Measurements from ENCODE around the gene CHRNA7. TPM values are rescaled to one million over a fixed set of nuclear protein-coding genes. Genes with fewer than 3 reads are reported as not detected.

CHRNA7 gene
- 0.26 and 0.63 TPM in 2 replicates for total RNA-seq (2014; rRNA removed)
- 1.0 TPM for polyA plus RNA-seq (2012)

GRCh38 chr15:32029862-32030781 is at the start of gene CHRNA7:
CHRNA7 (plus strand) TSS chr15:32030515; CDS start chr15:32030595, 80 bp downstream.
- DNase-seq (ENCODE audit: low read depth) = no peak

GRCh38 chr15:31985607-31986006 is 44.7 kb upstream of the CHRNA7 start:
- DNase-seq (ENCODE audit: low read depth) = no peak

GRCh38 chr15:31993062-31993461 is 37.3 kb upstream of the CHRNA7 start:
- DNase-seq (ENCODE audit: low read depth) = no peak

GRCh38 chr15:31997711-31998110 is 32.6 kb upstream of the CHRNA7 start:
- DNase-seq (ENCODE audit: low read depth) = no peak

GRCh38 chr15:32003558-32003957 is 26.8 kb upstream of the CHRNA7 start:
- DNase-seq (ENCODE audit: low read depth) = no peak

DNA sequence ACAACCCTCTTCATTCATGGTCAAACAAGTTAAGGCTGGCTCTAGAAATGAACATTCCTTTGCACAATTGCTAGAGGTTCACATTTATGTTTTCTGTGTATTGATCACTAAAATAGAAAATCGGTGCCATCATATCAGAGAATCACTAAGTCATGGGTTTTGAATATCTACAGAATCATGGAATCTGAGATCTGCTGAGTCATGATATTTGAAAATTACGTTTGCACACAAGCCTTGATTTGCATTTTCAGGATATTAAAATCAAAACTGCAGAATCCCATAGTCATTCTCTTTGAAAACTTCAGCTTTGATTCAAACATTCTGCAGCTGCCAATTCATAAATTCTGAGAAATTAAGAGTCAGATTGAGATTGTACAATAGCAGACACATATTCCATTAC is 26.1 kb upstream of the CHRNA7 start:
- no peak for DNase-seq (ENCODE audit: low read depth)

- DNase-seq (ENCODE audit: low read depth) = no peak
Observed at GRCh38 chr15:32007355-32007960, 22.9 kb upstream of the CHRNA7 start.

- no peak for DNase-seq (ENCODE audit: low read depth)
Observed at GRCh38 chr15:32014953-32015352, 15.4 kb upstream of the CHRNA7 start.

GRCh38 chr15:32020156-32020555 is 10.2 kb upstream of the CHRNA7 start:
- no peak for DNase-seq (ENCODE audit: low read depth)

DNA sequence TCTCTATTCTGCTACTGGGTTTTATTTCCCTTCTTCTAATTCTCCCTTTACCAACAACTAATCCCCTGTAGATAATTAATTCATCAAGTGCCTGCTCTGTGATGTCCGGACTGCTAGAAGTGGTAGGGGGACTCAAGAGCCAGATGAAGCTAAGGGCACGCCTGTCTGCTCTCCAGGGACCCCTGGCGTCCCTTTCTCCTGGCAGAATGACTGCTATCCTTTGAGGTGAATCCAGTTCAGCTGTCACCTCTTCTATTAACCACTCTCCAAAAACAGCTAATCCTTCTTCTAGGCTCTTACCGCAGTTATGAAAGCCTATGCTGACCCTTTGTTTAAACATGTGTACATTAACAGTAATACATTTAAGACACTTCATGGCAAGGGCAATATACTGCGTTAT is 1.4 kb upstream of the CHRNA7 start:
- DNase-seq (ENCODE audit: low read depth) = no peak

GRCh38 chr15:32029409-32029861 is 880 bp upstream of the CHRNA7 start:
- no peak for DNase-seq (ENCODE audit: low read depth)

DNA sequence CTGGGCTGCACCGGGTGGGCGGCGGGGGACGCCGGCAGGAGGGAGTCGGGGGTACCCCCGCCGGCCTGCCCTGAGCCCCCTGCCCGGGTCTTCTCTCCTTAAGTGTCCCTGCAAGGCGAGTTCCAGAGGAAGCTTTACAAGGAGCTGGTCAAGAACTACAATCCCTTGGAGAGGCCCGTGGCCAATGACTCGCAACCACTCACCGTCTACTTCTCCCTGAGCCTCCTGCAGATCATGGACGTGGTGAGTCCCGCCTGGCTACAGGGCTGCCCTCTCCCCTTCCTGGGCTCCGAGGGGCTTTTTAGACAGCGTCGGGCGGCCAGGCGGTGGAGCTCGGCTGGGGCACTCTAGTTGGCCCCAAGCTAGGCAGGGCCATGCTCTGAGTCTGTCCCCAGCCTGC is 480 bp downstream of the CHRNA7 start:
- no peak for DNase-seq (ENCODE audit: low read depth)

DNA sequence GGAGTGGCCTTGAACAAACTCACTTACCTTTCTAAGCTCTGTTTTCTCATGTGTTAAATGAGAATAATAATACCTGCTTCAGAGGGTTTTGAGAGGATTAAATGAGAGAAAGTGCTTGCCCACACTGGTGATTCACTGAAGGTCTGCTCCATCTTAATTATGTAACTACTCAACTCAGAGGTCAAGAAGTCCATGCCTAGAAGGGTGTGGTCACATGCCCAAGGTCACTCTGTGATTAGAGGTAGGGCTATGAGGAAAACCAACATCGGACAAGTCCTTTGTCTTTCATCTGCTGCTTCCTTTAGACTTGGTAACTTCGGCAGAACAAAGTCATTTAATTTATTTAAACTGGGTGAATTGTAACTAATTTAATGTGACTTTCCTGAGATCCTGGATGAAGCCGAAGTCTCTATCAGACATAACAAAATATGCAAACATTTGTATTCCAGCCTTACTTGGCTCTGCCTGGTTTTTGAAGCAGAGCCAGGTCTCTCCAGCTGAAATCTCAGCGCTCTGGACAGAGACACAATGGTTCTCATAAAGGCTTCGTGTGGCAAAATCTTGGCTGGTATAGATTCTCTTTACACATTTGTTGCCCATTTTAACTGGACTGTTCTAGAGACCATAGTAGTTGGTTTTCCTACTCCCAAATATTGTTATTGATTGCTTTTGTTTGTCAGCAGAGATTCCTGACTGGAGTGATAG is 3.0 kb downstream of the CHRNA7 start:
- DNase-seq (ENCODE audit: low read depth) = no peak

DNA sequence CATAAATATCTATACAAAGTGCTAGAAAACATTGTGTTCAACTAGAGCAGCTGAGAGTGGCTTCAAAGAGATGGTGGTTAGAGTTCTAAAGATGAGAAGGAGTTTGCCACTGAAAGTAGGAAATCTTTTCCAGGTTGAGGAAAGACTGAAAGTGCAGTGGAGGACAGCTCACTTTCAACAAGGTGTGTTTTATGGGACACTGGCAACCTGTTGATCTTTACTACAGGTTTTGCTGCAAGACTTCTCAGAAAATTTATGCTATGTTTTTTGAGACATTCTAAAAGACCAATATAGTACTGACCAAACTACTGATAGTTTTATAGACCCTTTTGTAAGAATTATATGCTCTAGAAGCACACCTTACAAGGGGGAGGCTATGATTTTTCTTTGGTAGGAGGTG is 3.8 kb downstream of the CHRNA7 start:
- no peak for DNase-seq (ENCODE audit: low read depth)

DNA sequence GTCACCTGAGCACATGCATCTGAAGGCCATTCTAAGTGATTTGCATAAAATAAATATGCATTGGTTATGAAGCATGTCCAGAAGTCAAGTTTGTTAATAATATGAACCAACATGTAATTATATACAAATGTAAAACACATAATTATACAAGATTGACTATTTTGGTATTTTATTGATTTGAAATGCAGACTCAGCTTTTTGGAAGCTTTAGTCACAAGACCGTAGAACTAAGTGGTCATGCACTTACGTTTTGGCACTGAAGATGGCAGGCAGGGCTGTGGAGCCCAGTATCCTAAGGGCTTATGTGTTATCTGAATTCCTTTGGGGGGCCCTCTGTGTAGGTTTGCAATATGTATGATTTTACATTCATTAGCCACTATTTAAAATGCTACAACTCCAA is 5.0 kb downstream of the CHRNA7 start:
- no peak for DNase-seq (ENCODE audit: low read depth)

- DNase-seq (ENCODE audit: low read depth) = no peak
Observed at GRCh38 chr15:32036971-32037370, 6.7 kb downstream of the CHRNA7 start.

DNA sequence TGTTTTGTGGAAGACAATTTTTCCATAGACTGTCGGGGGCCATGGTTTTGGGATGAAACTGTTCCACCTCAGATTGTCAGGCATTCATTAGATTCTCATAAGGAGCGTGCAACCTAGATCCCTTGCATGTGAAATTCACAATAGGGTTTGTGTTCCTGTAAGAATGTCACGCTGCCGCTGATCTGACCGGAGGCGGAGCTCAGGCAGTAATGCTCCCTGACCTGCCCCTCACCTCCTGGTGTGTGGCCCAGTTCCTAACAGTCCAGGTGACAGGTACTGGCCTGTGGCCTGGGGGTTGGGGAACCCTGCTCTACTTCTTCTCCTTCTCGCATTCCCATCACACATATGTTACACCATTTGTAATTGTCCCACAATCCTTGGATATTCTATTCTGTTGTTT is 11.0 kb downstream of the CHRNA7 start:
- no peak for DNase-seq (ENCODE audit: low read depth)

DNA sequence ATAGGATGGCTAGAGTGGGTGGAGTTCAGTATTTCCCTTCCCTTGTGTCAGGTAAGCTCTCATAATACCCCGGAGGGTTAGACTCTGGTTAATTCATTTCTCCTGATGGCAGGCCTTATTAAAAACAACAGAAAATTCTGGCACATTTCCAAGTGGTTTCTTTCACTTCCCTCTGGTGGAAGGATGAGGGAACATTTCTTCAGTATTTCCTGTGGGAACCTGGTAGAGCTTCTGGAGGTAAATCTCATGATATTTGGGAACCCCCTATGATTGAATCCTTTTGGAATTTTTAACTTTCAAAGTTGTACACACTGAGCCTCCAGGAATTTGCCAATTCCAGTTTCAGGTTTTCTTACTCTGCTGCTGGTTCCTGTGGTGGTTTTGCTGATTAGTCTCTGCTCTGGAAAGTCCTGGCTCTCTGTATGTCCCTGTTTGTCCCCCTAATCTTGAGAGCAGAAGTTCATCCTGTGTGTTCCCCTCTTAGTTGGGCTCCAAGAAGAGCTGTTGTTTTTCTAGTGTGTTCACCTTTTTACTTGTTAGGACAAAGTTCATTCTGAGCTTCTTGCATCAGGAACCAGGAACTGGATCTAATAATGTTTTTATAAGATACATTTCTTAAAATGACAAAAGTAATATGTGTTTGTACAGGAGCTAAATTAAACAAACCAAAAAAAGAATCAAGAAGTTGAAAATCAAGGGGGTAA is 12.1 kb downstream of the CHRNA7 start:
- DNase-seq (ENCODE audit: low read depth) = no peak

DNA sequence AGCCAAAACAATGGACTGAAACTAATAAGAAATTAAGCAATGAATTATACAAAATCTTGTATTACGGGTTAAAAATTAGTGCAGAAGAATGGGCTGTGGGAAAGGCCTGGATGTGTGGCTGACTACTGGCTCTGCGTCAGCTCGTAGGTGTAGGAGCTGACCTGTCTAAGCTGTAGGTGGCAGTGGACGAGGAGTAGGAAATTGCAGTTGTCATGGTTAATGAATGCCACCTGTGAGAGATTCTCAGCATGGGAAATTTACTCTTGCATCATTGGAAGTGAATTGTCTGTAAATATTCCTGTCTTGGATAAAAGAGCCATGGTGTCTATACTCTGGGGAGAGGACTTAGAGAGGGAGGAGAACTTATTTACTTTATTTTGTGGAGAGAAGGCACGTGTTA is 23.4 kb downstream of the CHRNA7 start:
- no peak for DNase-seq (ENCODE audit: low read depth)

DNA sequence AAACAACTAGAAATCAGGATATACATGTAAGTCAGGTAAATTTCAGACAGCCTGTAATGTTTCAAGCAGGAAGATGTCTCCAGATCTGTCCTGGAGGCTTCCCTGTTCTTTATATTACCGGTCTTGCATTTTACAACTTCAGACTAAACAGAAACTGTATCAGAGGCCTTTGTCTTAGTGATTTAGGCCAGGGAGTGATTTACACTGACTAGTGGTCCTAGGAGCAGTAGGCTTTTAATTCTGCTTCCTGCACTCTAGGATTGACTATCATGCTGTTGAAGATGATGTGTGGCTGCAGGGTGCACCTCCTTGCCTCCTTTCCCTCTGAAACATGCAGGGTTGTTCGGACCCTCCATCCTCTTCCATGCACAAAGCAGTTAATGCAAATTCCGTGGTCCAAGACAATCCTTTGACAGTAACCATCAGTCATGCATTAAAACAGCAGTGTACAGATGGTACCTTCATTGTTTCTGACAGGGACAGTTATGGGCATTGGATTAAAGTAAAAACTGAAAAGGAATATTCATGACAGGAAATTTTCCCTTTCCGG is 27.6 kb downstream of the CHRNA7 start:
- DNase-seq (ENCODE audit: low read depth) = no peak

DNA sequence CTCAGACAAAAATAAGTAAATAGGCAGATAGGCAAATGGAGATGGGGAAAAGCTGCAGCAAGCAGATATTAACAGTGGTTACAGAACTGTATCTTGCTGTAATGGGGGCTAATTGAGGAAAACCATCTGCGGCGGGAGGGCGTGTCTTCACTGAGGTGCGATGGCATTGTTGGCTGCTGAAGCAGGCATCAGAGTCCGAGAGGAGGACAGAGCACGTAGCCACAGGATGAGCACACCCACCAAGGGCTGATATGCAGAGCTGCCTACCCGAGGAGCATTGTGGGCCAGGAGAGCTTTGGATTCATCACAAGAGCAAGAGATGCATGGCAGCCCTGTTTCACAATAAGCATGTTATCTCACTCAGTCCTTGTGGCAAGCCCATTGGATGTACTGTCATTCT is 30.4 kb downstream of the CHRNA7 start:
- DNase-seq (ENCODE audit: low read depth) = no peak

Measured in LHCN-M2 (cell line).